Measurements from ENCODE around the gene NDUFS4. TPM values are rescaled to one million over a fixed set of nuclear protein-coding genes. Genes with fewer than 3 reads are reported as not detected.

Gene NDUFS4
- polyA plus RNA-seq, 1 donor from 2014 or later, result 275 TPM

GRCh38 chr5:53569453-53569852 lies 9.0 kb downstream of the NDUFS4 start:
- no peaks in the 10 kb centered on the region for H3K27me3 ChIP-seq (ENCODE audit: insufficient read depth, low read depth, low read length)
- no peaks in the 10 kb centered on the region for H3F3A ChIP-seq (ENCODE audit: insufficient read depth, low read length, poor library complexity, severe bottlenecking)
- no peaks in the 10 kb centered on the region for H4K20me1 ChIP-seq (ENCODE audit: insufficient read depth)
- H3K4me2 ChIP-seq (ENCODE audit: low read length), result no peak overlapping the region
- H3K4me3 ChIP-seq (ENCODE audit: low read length), result no peak overlapping the region
- H3K27ac ChIP-seq (ENCODE audit: low read length), result no peak overlapping the region
- no peak overlapping the region for H2AFZ ChIP-seq (ENCODE audit: low read depth, low read length)
- no peak for TF ChIP-seq SMC3 (conservative IDR thresholded peaks at IDR 0.05; ENCODE audit: poor library complexity)
- TF ChIP-seq MXI1 (conservative IDR thresholded peaks at IDR 0.05; ENCODE audit: poor library complexity, severe bottlenecking), result no peak
- TF ChIP-seq TAF1 (IDR thresholded peaks at IDR 0.05; ENCODE audit: low read depth), result no peak
- TF ChIP-seq POLR2AphosphoS5 (IDR thresholded peaks at IDR 0.05), result no peak
- TF ChIP-seq RAD21 (conservative IDR thresholded peaks at IDR 0.05), result no peak
- TF ChIP-seq EP300 (conservative IDR thresholded peaks at IDR 0.05; ENCODE audit: poor library complexity, severe bottlenecking), result no peak
- no peak for TF ChIP-seq REST (IDR thresholded peaks at IDR 0.05; ENCODE audit: borderline replicate concordance)
- no peak for TF ChIP-seq EZH2 (IDR thresholded peaks at IDR 0.05; ENCODE audit: borderline replicate concordance, insufficient read depth, low read length, poor library complexity, severe bottlenecking)
- TF ChIP-seq CTCF (IDR thresholded peaks at IDR 0.05; ENCODE audit: poor library complexity, severe bottlenecking), result no peak
- no peaks in the 10 kb centered on the region for H3K36me3 ChIP-seq (ENCODE audit: insufficient read depth, low read length)
- no peak overlapping the region for H3K9ac ChIP-seq (ENCODE audit: low read length)
- no peaks in the 10 kb centered on the region for H3K9me2 ChIP-seq (ENCODE audit: insufficient read depth, low read length)
- peaks cover 77% of the 10 kb centered on the region for H3K79me2 ChIP-seq (replicated peaks; ENCODE audit: insufficient read depth, low read length)
- H3K9me3 ChIP-seq (ENCODE audit: low read length), result no peaks in the 10 kb centered on the region

- H3K9ac ChIP-seq (ENCODE audit: low read length), result no peak overlapping the region
- no peak overlapping the region for H2AFZ ChIP-seq (ENCODE audit: low read depth, low read length)
- H3K9me2 ChIP-seq (ENCODE audit: insufficient read depth, low read length), result no peaks in the 10 kb centered on the region
- no peaks in the 10 kb centered on the region for H3K9me3 ChIP-seq (ENCODE audit: low read length)
- H3K27ac ChIP-seq (ENCODE audit: low read length), result no peak overlapping the region
- no peak overlapping the region for H3K4me2 ChIP-seq (ENCODE audit: low read length)
- no peaks in the 10 kb centered on the region for H3K36me3 ChIP-seq (ENCODE audit: insufficient read depth, low read length)
- H3F3A ChIP-seq (ENCODE audit: insufficient read depth, low read length, poor library complexity, severe bottlenecking), result no peaks in the 10 kb centered on the region
- H3K79me2 ChIP-seq (replicated peaks; ENCODE audit: insufficient read depth, low read length), result peaks cover 81% of the 10 kb centered on the region
- H3K27me3 ChIP-seq (ENCODE audit: insufficient read depth, low read depth, low read length), result no peaks in the 10 kb centered on the region
- TF ChIP-seq POLR2AphosphoS5 (IDR thresholded peaks at IDR 0.05) (no peak), TAF1 (IDR thresholded peaks at IDR 0.05; ENCODE audit: low read depth) (no peak), EZH2 (IDR thresholded peaks at IDR 0.05; ENCODE audit: borderline replicate concordance, insufficient read depth, low read length, poor library complexity, severe bottlenecking) (no peak), MXI1 (conservative IDR thresholded peaks at IDR 0.05; ENCODE audit: poor library complexity, severe bottlenecking) (no peak), CTCF (IDR thresholded peaks at IDR 0.05; ENCODE audit: poor library complexity, severe bottlenecking) (no peak), EP300 (conservative IDR thresholded peaks at IDR 0.05; ENCODE audit: poor library complexity, severe bottlenecking) (no peak), RAD21 (conservative IDR thresholded peaks at IDR 0.05) (no peak), REST (IDR thresholded peaks at IDR 0.05; ENCODE audit: borderline replicate concordance) (no peak), SMC3 (conservative IDR thresholded peaks at IDR 0.05; ENCODE audit: poor library complexity) (no peak)
- H4K20me1 ChIP-seq (ENCODE audit: insufficient read depth), result no peaks in the 10 kb centered on the region
- no peak overlapping the region for H3K4me3 ChIP-seq (ENCODE audit: low read length)
These were observed 11.0 kb downstream of the NDUFS4 start for GRCh38 chr5:53571403-53571802.

All from neural cell (in vitro differentiated cells).